Measurements from ENCODE around the gene LGR5.

DNA sequence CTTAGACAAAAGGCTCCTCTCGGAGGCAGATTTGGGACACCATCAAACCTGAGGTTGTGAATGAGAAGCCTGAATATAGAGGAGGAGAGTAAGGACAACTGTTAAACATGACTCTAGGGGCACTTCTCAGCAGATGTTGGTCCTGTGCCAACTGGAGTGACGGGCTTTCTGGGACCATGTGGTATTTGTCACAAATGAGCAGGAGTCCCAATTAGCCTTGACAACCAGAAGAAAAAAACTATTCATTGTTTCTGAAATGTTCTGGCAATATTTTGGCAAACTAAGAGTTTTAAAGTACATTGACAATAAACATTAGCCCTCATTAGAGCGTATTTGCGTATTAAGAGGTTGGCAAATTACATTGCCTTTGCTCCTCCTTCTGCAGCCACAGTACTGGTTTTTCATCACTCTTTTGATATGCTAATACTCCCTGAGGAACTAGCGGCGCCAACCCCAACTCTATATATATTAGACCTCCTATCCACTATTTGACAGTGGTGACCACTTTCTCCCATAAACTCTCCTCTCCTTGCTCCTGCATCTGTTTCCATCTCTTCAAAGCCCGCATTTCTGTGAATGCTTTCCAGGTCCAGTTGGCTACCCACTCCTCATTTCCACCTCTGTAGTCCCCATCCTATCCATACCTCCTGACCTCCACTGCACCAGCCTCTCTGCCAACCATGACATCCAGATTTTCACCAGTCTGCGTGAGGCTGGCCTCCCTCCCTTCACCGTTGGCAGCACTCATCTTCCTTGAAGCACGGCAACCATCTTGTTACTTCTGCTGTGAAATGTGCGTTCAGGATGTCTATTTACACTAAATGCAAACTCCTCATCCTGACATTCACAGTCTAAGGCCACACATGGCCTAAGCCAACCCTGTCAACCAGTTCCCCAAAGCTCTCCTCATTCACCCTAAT is 123.3 kb downstream of the LGR5 start:
- TF ChIP-seq, protein P1, sequence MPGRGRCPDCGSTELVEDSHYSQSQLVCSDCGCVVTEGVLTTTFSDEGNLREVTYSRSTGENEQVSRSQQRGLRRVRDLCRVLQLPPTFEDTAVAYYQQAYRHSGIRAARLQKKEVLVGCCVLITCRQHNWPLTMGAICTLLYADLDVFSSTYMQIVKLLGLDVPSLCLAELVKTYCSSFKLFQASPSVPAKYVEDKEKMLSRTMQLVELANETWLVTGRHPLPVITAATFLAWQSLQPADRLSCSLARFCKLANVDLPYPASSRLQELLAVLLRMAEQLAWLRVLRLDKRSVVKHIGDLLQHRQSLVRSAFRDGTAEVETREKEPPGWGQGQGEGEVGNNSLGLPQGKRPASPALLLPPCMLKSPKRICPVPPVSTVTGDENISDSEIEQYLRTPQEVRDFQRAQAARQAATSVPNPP (IDR thresholded peaks at IDR 0.05; ENCODE audit: borderline replicate concordance, insufficient read depth, insufficient read length): no peak
- TF ChIP-seq TEAD1 (CRISPR knock-in tag; IDR thresholded peaks at IDR 0.05) (no peak), ZFP1 (CRISPR knock-in tag; IDR thresholded peaks at IDR 0.05) (no peak)
- TF ChIP-seq, protein P2, sequence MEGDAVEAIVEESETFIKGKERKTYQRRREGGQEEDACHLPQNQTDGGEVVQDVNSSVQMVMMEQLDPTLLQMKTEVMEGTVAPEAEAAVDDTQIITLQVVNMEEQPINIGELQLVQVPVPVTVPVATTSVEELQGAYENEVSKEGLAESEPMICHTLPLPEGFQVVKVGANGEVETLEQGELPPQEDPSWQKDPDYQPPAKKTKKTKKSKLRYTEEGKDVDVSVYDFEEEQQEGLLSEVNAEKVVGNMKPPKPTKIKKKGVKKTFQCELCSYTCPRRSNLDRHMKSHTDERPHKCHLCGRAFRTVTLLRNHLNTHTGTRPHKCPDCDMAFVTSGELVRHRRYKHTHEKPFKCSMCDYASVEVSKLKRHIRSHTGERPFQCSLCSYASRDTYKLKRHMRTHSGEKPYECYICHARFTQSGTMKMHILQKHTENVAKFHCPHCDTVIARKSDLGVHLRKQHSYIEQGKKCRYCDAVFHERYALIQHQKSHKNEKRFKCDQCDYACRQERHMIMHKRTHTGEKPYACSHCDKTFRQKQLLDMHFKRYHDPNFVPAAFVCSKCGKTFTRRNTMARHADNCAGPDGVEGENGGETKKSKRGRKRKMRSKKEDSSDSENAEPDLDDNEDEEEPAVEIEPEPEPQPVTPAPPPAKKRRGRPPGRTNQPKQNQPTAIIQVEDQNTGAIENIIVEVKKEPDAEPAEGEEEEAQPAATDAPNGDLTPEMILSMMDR (IDR thresholded peaks at IDR 0.05 in 2 of 3, conservative IDR thresholded peaks at IDR 0.05 in 1 of 3; ENCODE audit: insufficient read depth in 2 of 3, low read depth in 1 of 3, low read length in 3 of 3): no peak
- TF ChIP-seq, protein P3, sequence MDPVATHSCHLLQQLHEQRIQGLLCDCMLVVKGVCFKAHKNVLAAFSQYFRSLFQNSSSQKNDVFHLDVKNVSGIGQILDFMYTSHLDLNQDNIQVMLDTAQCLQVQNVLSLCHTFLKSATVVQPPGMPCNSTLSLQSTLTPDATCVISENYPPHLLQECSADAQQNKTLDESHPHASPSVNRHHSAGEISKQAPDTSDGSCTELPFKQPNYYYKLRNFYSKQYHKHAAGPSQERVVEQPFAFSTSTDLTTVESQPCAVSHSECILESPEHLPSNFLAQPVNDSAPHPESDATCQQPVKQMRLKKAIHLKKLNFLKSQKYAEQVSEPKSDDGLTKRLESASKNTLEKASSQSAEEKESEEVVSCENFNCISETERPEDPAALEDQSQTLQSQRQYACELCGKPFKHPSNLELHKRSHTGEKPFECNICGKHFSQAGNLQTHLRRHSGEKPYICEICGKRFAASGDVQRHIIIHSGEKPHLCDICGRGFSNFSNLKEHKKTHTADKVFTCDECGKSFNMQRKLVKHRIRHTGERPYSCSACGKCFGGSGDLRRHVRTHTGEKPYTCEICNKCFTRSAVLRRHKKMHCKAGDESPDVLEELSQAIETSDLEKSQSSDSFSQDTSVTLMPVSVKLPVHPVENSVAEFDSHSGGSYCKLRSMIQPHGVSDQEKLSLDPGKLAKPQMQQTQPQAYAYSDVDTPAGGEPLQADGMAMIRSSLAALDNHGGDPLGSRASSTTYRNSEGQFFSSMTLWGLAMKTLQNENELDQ (CRISPR knock-in tag; IDR thresholded peaks at IDR 0.05; ENCODE audit: borderline replicate concordance): no peak

All from K562 (cell line).